NCI-H1048 (cell line): Measurements from ENCODE around the gene HERC2.
"Not testable (repeated sequence)": the region's sequence is repeated elsewhere in the genome, so short reads cannot be mapped to it uniquely, and the experiment has no call there.

Experiments
- DNase-seq: peaks from one replicate; lab custom pipeline; 2025; lab: John Stamatoyannopoulos, UW

Gene HERC2

GRCh38 chr15:28221696-28222095 is 100.3 kb downstream of the HERC2 start:
- not testable (repeated sequence) for DNase-seq

GRCh38 chr15:28219116-28219515 is 102.9 kb downstream of the HERC2 start:
- DNase-seq = no peak

- DNase-seq = not testable (repeated sequence)
These were observed 104.9 kb downstream of the HERC2 start for GRCh38 chr15:28216946-28217546.

- DNase-seq = not testable (repeated sequence)
These were observed 106.5 kb downstream of the HERC2 start for GRCh38 chr15:28215521-28215920.

GRCh38 chr15:28214006-28214790 is 107.8 kb downstream of the HERC2 start:
- not testable (repeated sequence) for DNase-seq

- DNase-seq = not testable (repeated sequence)
These were observed 108.6 kb downstream of the HERC2 start for GRCh38 chr15:28213393-28213792.

GRCh38 chr15:28208583-28208982 is 113.4 kb downstream of the HERC2 start:
- DNase-seq = no peak

- not testable (repeated sequence) for DNase-seq
These were observed 116.3 kb downstream of the HERC2 start for GRCh38 chr15:28205640-28206039.

GRCh38 chr15:28203055-28203828 is 118.7 kb downstream of the HERC2 start:
- DNase-seq = not testable (repeated sequence)

- not testable (repeated sequence) for DNase-seq
These were observed 119.9 kb downstream of the HERC2 start for GRCh38 chr15:28202124-28202523.

- not testable (repeated sequence) for DNase-seq
These were observed 123.8 kb downstream of the HERC2 start for GRCh38 chr15:28198215-28198614.

GRCh38 chr15:28197694-28198093 is 124.3 kb downstream of the HERC2 start:
- not testable (repeated sequence) for DNase-seq

- DNase-seq = not testable (repeated sequence)
These were observed 125.4 kb downstream of the HERC2 start for GRCh38 chr15:28196581-28196980.

- DNase-seq = no peak
These were observed 129.2 kb downstream of the HERC2 start for GRCh38 chr15:28192772-28193171.

GRCh38 chr15:28191832-28192231 is 130.1 kb downstream of the HERC2 start:
- no peak for DNase-seq

- DNase-seq = no peak
These were observed 131.4 kb downstream of the HERC2 start for GRCh38 chr15:28190391-28191174.

GRCh38 chr15:28185148-28185895 is 136.7 kb downstream of the HERC2 start:
- no peak for DNase-seq

- DNase-seq = no peak
These were observed 137.8 kb downstream of the HERC2 start for GRCh38 chr15:28184166-28184565.

- DNase-seq = no peak
These were observed 139.2 kb downstream of the HERC2 start for GRCh38 chr15:28182731-28183130.

- DNase-seq = no peak
These were observed 139.8 kb downstream of the HERC2 start for GRCh38 chr15:28182216-28182615.

GRCh38 chr15:28181366-28181765 is 140.6 kb downstream of the HERC2 start:
- no peak for DNase-seq
